Stimulated activated CD8-positive, alpha-beta memory T cell treated with anti-CD3 and anti-CD28 coated beads, Interleukin-15, amount 100 ng/mL, for 1 hour (primary cell): ENCODE measurements around the gene PCYOX1L.

Source experiments
- DNase-seq: peaks from one replicate; pipeline ENCODE4 v3.0.0-alpha.2; 2020; ENCODE audit warnings: low read depth

PCYOX1L gene

GRCh38 chr5:149338364-149338763 lies 19.5 kb upstream of the PCYOX1L start:
- no peak for DNase-seq

- DNase-seq = no peak
Observed at GRCh38 chr5:149340920-149341319, 16.9 kb upstream of the PCYOX1L start.

- DNase-seq = no peak
Observed at GRCh38 chr5:149341876-149342275, 16.0 kb upstream of the PCYOX1L start.

- no peak for DNase-seq
Observed at GRCh38 chr5:149344151-149344550, 13.7 kb upstream of the PCYOX1L start.

GRCh38 chr5:149345147-149345891 lies 12.5 kb upstream of the PCYOX1L start, which contains the start of gene GRPEL2:
TSS of gene GRPEL2 (plus strand) at chr5:149345499. CDS start at chr5:149345540, 41 bp downstream.
- DNase-seq = peak; percentile 67

GRCh38 chr5:149345892-149346222 lies 12.0 kb upstream of the PCYOX1L start:
- DNase-seq = no peak

GRCh38 chr5:149348518-149348917 lies 9.3 kb upstream of the PCYOX1L start:
- DNase-seq = no peak

GRCh38 chr5:149349382-149349781 lies 8.5 kb upstream of the PCYOX1L start:
- DNase-seq = no peak

GRCh38 chr5:149352169-149352568 lies 5.7 kb upstream of the PCYOX1L start:
- DNase-seq = no peak

- no peak for DNase-seq
Observed at GRCh38 chr5:149353911-149354310, 3.9 kb upstream of the PCYOX1L start.

GRCh38 chr5:149355688-149356087 lies 2.2 kb upstream of the PCYOX1L start:
- no peak for DNase-seq

GRCh38 chr5:149356391-149356790 lies 1.5 kb upstream of the PCYOX1L start:
- no peak for DNase-seq

GRCh38 chr5:149358294-149358651 lies 427 bp downstream of the PCYOX1L start:
- no peak for DNase-seq

- no peak for DNase-seq
Observed at GRCh38 chr5:149358868-149359495, 1.1 kb downstream of the PCYOX1L start.

GRCh38 chr5:149360272-149360671 lies 2.4 kb downstream of the PCYOX1L start:
- DNase-seq = no peak

GRCh38 chr5:149362541-149362940 lies 4.7 kb downstream of the PCYOX1L start:
- no peak for DNase-seq

GRCh38 chr5:149363358-149363757 lies 5.5 kb downstream of the PCYOX1L start:
- DNase-seq = no peak

GRCh38 chr5:149363936-149364335 lies 6.1 kb downstream of the PCYOX1L start:
- no peak for DNase-seq

GRCh38 chr5:149364719-149365118 lies 6.9 kb downstream of the PCYOX1L start:
- DNase-seq = no peak

GRCh38 chr5:149365418-149365817 lies 7.6 kb downstream of the PCYOX1L start:
- no peak for DNase-seq

GRCh38 chr5:149366169-149366729 lies 8.4 kb downstream of the PCYOX1L start:
- no peak for DNase-seq

- DNase-seq = peak; percentile 11
Observed at GRCh38 chr5:149367249-149367971, 9.6 kb downstream of the PCYOX1L start.
